HepG2 (cell line): Measurements from ENCODE around the gene OGFR. TPM values are rescaled to one million over a fixed set of nuclear protein-coding genes. Genes with fewer than 3 reads are reported as not detected.

Source experiments
- ATAC-seq: fragments of 200-7000 bp; cut with Tn5 transposase; 3 replicates; pipeline ENCODE4 v1.9.1; 2020; ENCODE audit warnings: mild to moderate bottlenecking, moderate library complexity
- BruUV-seq: library from RNA; stranded (reverse); fragments of 400-500 nt; replicated peaks from 2 replicates; lab custom pipeline; 2021; lab: Mats Ljungman, UMichigan
- CTCF ChIA-PET: fragments of 300-600 bp; formaldehyde crosslinking; extraction: SDS; loops from one replicate; lab custom pipeline; 2021; ENCODE audit warnings: low total read pairs, inconsistent platforms, low intra/inter-chr PET ratio; lab: Yijun Ruan, JAX
- POLR2A ChIA-PET: fragments of 350-600 bp; sonication (Branson Sonifier 250); formaldehyde crosslinking; loops from one replicate; lab custom pipeline; 2020; ENCODE audit warnings: antibody characterized with exemption, inconsistent platforms; lab: Yijun Ruan, JAX
- DNase-seq: peaks from one replicate; pipeline ENCODE4 v3.0.0-alpha.2; 2015; ENCODE audit warnings: low spot score
- FAIRE-seq: peaks from 3 replicates; lab custom pipeline; 2011; peaks lifted over from hg19 to GRCh38; lab: Jason Lieb, UNC
- H2AFZ ChIP-seq: one replicate; pipeline ENCODE4 v1.6.1; 2011; ENCODE audit warnings: low read length, inconsistent platforms
- H3K27ac ChIP-seq: fragments of 300-600 bp; 3 replicates; pipeline ENCODE4 v1.8.0; 2011; ENCODE audit warnings: mixed run types, mild to moderate bottlenecking, mixed read lengths, low read length, inconsistent platforms; ENCODE audit not compliant: insufficient read depth; ENCODE audit errors: extremely low read length
- H3K27me3 ChIP-seq, 2 experiments: fragments of 200-600 bp in 1 of 2; 2 replicates in 1 of 2; 3 replicates in 1 of 2; pipeline versions ENCODE4 v1.6.0 to v1.8.0; 2011; ENCODE audit warnings: low read length in 2 of 2, mild to moderate bottlenecking in 2 of 2, moderate library complexity in 2 of 2, inconsistent platforms in 1 of 2; ENCODE audit not compliant: insufficient read depth in 2 of 2, control insufficient read depth in 1 of 2
- H3K36me3 ChIP-seq, 2 experiments: fragments of 200-600 bp in 1 of 2; replicated peaks in 1 of 2; 2 replicates in 1 of 2; 3 replicates in 1 of 2; pipeline versions ENCODE4 v1.5.1 to v1.8.0; 2011; ENCODE audit warnings: low read length in 2 of 2, inconsistent platforms in 1 of 2; ENCODE audit not compliant: insufficient read depth in 2 of 2, control insufficient read depth in 1 of 2
- H3K4me1 ChIP-seq: 2 replicates; pipeline ENCODE4 v1.5.1; 2012; ENCODE audit warnings: low read length, inconsistent platforms; ENCODE audit not compliant: insufficient read depth
- H3K4me2 ChIP-seq: 2 replicates; pipeline ENCODE4 v1.6.0; 2011; ENCODE audit warnings: low read depth, low read length, inconsistent platforms
- H3K4me3 ChIP-seq, 3 experiments: fragments of 200-600 bp in 1 of 3; sonication (generic), shearing (Covaris generic) in 1 of 3; replicated peaks in 1 of 3; 2 replicates each; pipeline ENCODE4 v1.5.1; 2011 to 2016; ENCODE audit warnings: low read length in 3 of 3, inconsistent platforms in 2 of 3, low read depth in 2 of 3, mild to moderate bottlenecking in 2 of 3, control low read depth in 1 of 3, mixed read lengths in 1 of 3; ENCODE audit not compliant: insufficient read depth in 1 of 3
- H3K79me2 ChIP-seq: one replicate; pipeline ENCODE4 v1.6.1; 2011; ENCODE audit warnings: low read length, inconsistent platforms; ENCODE audit not compliant: insufficient read depth
- H3K9ac ChIP-seq: 2 replicates; pipeline ENCODE4 v1.6.0; 2011; ENCODE audit warnings: mild to moderate bottlenecking, low read depth, low read length, inconsistent platforms; ENCODE audit not compliant: insufficient read depth
- H3K9me3 ChIP-seq: 2 replicates; pipeline ENCODE4 v1.5.1; 2012; ENCODE audit warnings: mild to moderate bottlenecking, low read length
- H4K20me1 ChIP-seq: 2 replicates; pipeline ENCODE4 v1.6.0; 2011; ENCODE audit warnings: inconsistent platforms, mild to moderate bottlenecking, low read length, moderate library complexity; ENCODE audit not compliant: insufficient read depth
- HDAC2 ChIP-seq: sonication (generic); formaldehyde crosslinking; IDR thresholded peaks from 2 replicates; pipeline ENCODE4 v1.4.0; 2020; ENCODE audit warnings: missing genetic modification reagents
- HIVEP1 ChIP-seq: sonication (generic); formaldehyde crosslinking; IDR thresholded peaks from 2 replicates; pipeline ENCODE4 v1.4.0; 2020; ENCODE audit warnings: mild to moderate bottlenecking, missing genetic modification reagents
- MXD1 ChIP-seq: sonication (generic); formaldehyde crosslinking; IDR thresholded peaks from 2 replicates; pipeline ENCODE4 v1.4.0; 2020; ENCODE audit warnings: mild to moderate bottlenecking, missing genetic modification reagents
- ZBTB33 ChIP-seq: sonication (generic); formaldehyde crosslinking; IDR thresholded peaks from 2 replicates; pipeline ENCODE4 v1.4.0; 2020; ENCODE audit warnings: missing genetic modification reagents
- WGBS: methylation state at CpG from one replicate; pipeline ENCODE4 v1.1.6; 2017; ENCODE audit warnings: low lambda C conversion rate; 5-methylcytosine and 5-hydroxymethylcytosine counted together
- in situ Hi-C: cut with HindIII; loops from 2 replicates; pipeline ENCODE4 v1.10.0; 2017; ENCODE audit warnings: low pct_unique_long_range_greater_than_20kb; ENCODE audit not compliant: extremely low pct_ligation_motif_present
- intact Hi-C: fragments of 100-400 bp; cut with micrococcal nuclease; formaldehyde crosslinking; loops from one replicate; pipeline ENCODE4 v1.10.0; 2022; ENCODE audit not compliant: unreplicated experiment
- polyA plus RNA-seq, 8 experiments: library from polyadenylated mRNA; depleted of rRNA in 3 of 8; stranded (reverse) in 7 of 8; unstranded in 1 of 8; fragments of >200 nt; fragmentation: Illumina TruSeq in 4 of 8; extraction: Trizol in 4 of 8; gene quantifications; 2 replicates each; pipeline versions ENCODE4 v1.2.1 to v1.2.3, GENCODE V29; 2011 to 2016; ENCODE audit warnings: low read depth in 4 of 8, missing spikeins in 1 of 8, mixed read lengths in 1 of 8; ENCODE audit not compliant: insufficient read depth in 1 of 8
- total RNA-seq, 5 experiments: library from RNA; depleted of rRNA; stranded (reverse); fragments of >200 nt; fragmentation: Illumina TruSeq; extraction: Trizol; gene quantifications; 2 replicates each; pipeline ENCODE4 v1.2.3, GENCODE V29; 2016; ENCODE audit warnings: low read depth in 1 of 5

Gene OGFR
- total and polyA plus RNA-seq, 2 of the 13 experiments (the other 11 are each of a cell fraction or from before 2014, with no cell fraction given), result 47.7 to 81.8 TPM

- no peak overlapping the region for H2AFZ ChIP-seq
- 0 out of 2 replicates have a peak, but pooled peaks have one; percentile 16 for TF ChIP-seq MXD1
- no peak for TF ChIP-seq HDAC2
- 0 out of 2 replicates have a peak, but pooled peaks have one; percentile 25 for TF ChIP-seq HIVEP1 (CRISPR knock-in tag)
- no peak for TF ChIP-seq ZBTB33 (CRISPR knock-in tag)
- ChIA-PET POLR2A (no interaction called here), CTCF (no interaction called here)
- BruUV-seq, result no TSS peak
- no peaks in the 10 kb centered on the region for H3K36me3 ChIP-seq
- intact Hi-C loops (no loop called here), in situ Hi-C loops (loop anchor here (10.0 kb wide), 1 partner anchor 87 kb away; no protein-coding TSS in a partner anchor)
- no peaks in the 10 kb centered on the region for H3K9me3 ChIP-seq
- peaks cover 56 to 98% of the 10 kb centered on the region in 2 experiments for H3K27me3 ChIP-seq
- no peak overlapping the region for H3K27ac ChIP-seq
- no peak for FAIRE-seq
- peaks cover 3% of the 10 kb centered on the region for H3K4me1 ChIP-seq
- WGBS, result 32% methylated on average over 25 of the region's 25 CpGs
- H3K9ac ChIP-seq, result no peak overlapping the region
- no peak for ATAC-seq
- H4K20me1 ChIP-seq, result 0 out of 2 replicates have a peak, but pooled peaks cover 3% of the 10 kb centered on the region
- no peak overlapping the region for H3K4me3 ChIP-seq
- no peak overlapping the region for H3K4me2 ChIP-seq
- H3K79me2 ChIP-seq, result no peaks in the 10 kb centered on the region
- DNase-seq, result no peak
Observed at GRCh38 chr20:62771396-62772102, 33.1 kb upstream of the OGFR start.
